HEK293T (cell line): ENCODE measurements around the gene ACCSL.

Experiments used
- CTCF ChIA-PET: fragments of 350-600 bp; formaldehyde crosslinking; extraction: SDS; loops from one replicate; lab custom pipeline; 2021; ENCODE audit warnings: antibody characterized with exemption, inconsistent platforms; lab: Yijun Ruan, JAX
- POLR2A ChIA-PET: fragments of 350-600 bp; formaldehyde crosslinking; extraction: SDS; loops from one replicate; lab custom pipeline; 2020; ENCODE audit warnings: antibody characterized with exemption, inconsistent platforms; lab: Yijun Ruan, JAX
- DNase-seq: peaks from one replicate; pipeline ENCODE4 v3.0.0; 2012; ENCODE audit warnings: mixed read lengths; ENCODE audit errors: extremely low spot score
- ARNT ChIP-seq: fragments of 450-650 bp; IDR thresholded peaks from 2 replicates; pipeline ENCODE4 v1.6.1; 2017; ENCODE audit warnings: mild to moderate bottlenecking
- BHLHE40 ChIP-seq: fragments of 450-650 bp; IDR thresholded peaks from 2 replicates; pipeline ENCODE4 v1.6.1; 2016; ENCODE audit warnings: mild to moderate bottlenecking, moderate library complexity, borderline replicate concordance
- CTBP1 ChIP-seq: fragments of 450-650 bp; IDR thresholded peaks from 2 replicates; pipeline ENCODE4 v1.6.1; 2016; ENCODE audit warnings: borderline replicate concordance
- ELF4 ChIP-seq: fragments of 450-650 bp; IDR thresholded peaks from 2 replicates; pipeline ENCODE4 v1.6.1; 2017; ENCODE audit warnings: antibody characterized with exemption
- FOXA1 ChIP-seq: fragments of 450-650 bp; IDR thresholded peaks from 2 replicates; pipeline ENCODE4 v1.6.1; 2016; ENCODE audit warnings: mild to moderate bottlenecking
- FOXK2 ChIP-seq: fragments of 450-650 bp; IDR thresholded peaks from 2 replicates; pipeline ENCODE4 v1.6.1; 2016; ENCODE audit warnings: mild to moderate bottlenecking
- FOXM1 ChIP-seq: fragments of 450-650 bp; IDR thresholded peaks from 2 replicates; pipeline ENCODE4 v1.6.1; 2017; ENCODE audit warnings: mild to moderate bottlenecking, borderline replicate concordance
- HDGF ChIP-seq: fragments of 450-650 bp; IDR thresholded peaks from 2 replicates; pipeline ENCODE4 v1.6.1; 2017; ENCODE audit warnings: antibody characterized with exemption, borderline replicate concordance
- L3MBTL2 ChIP-seq: fragments of 450-650 bp; conservative IDR thresholded peaks from 2 replicates; pipeline ENCODE4 v1.6.1; 2016; ENCODE audit warnings: mild to moderate bottlenecking
- LEF1 ChIP-seq: fragments of 450-650 bp; IDR thresholded peaks from 2 replicates; pipeline ENCODE4 v1.6.1; 2017; ENCODE audit warnings: mild to moderate bottlenecking, borderline replicate concordance
- NFRKB ChIP-seq: fragments of 450-650 bp; IDR thresholded peaks from 2 replicates; pipeline ENCODE4 v1.6.1; 2016; ENCODE audit warnings: mild to moderate bottlenecking, moderate library complexity
- SP1 ChIP-seq: fragments of 450-650 bp; IDR thresholded peaks from 2 replicates; pipeline ENCODE4 v1.6.1; 2017
- SUZ12 ChIP-seq: fragments of 450-650 bp; IDR thresholded peaks from 2 replicates; pipeline ENCODE4 v1.6.1; 2016; ENCODE audit warnings: mild to moderate bottlenecking
- TARDBP ChIP-seq: fragments of 450-650 bp; IDR thresholded peaks from 2 replicates; pipeline ENCODE4 v1.6.1; 2016
- ZNF384 ChIP-seq: fragments of 450-650 bp; IDR thresholded peaks from 2 replicates; pipeline ENCODE4 v1.6.1; 2016
- TF ChIP-seq, protein P1 (sequence below): fragments of 450-650 bp; IDR thresholded peaks from 2 replicates; pipeline ENCODE4 v1.6.1; 2016

The ACCSL gene

GRCh38 chr11:44005063-44005701, 42.6 kb upstream of the ACCSL start:
- TF ChIP-seq TARDBP = no peak
- TF ChIP-seq SP1 = no peak
- TF ChIP-seq FOXK2 = no peak
- TF ChIP-seq CTBP1 = no peak
- TF ChIP-seq LEF1 = no peak
- TF ChIP-seq ELF4 = no peak
- TF ChIP-seq ARNT = no peak
- TF ChIP-seq HDGF = no peak
- TF ChIP-seq L3MBTL2 = no peak
- TF ChIP-seq, protein P1, sequence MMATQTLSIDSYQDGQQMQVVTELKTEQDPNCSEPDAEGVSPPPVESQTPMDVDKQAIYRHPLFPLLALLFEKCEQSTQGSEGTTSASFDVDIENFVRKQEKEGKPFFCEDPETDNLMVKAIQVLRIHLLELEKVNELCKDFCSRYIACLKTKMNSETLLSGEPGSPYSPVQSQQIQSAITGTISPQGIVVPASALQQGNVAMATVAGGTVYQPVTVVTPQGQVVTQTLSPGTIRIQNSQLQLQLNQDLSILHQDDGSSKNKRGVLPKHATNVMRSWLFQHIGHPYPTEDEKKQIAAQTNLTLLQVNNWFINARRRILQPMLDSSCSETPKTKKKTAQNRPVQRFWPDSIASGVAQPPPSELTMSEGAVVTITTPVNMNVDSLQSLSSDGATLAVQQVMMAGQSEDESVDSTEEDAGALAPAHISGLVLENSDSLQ = no peak
- no peak for TF ChIP-seq BHLHE40
- no peak for TF ChIP-seq FOXA1
- no peak for TF ChIP-seq ZNF384
- TF ChIP-seq SUZ12 = no peak
- TF ChIP-seq NFRKB = no peak
- TF ChIP-seq FOXM1 = no peak
- no peak for DNase-seq
- ChIA-PET CTCF (no interaction called here), POLR2A (no interaction called here)

DNA sequence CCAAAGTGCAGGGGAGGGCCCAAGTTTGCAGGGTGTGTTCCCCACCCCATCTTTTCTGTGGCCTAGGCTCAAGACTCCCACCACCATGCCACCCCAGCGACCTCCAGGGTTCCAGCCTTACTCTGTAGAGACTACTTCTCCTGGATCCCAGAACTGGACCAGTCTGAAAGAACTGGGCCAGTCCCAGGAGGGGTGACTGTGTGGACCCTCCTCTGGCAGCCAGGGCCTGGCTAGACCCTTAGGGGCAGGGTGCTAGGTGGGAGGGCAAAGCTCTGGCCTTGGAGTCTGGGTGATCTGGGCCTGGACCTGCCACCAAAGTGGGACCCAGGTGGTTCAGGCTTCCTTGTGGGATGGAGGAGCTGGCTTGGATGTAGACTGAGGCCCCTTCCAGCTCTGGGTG, 41.8 kb upstream of the ACCSL start:
- CTCF ChIA-PET = no interaction called here
- TF ChIP-seq ELF4 (no peak), ZNF384 (no peak), FOXM1 (no peak), ARNT (no peak), BHLHE40 (no peak)
- no peak for DNase-seq
- POLR2A ChIA-PET = no interaction called here

- no peak for DNase-seq
- ChIA-PET CTCF (interaction anchor here (0.7 kb wide), 1 partner anchor 10 kb away, joined by 3 read pairs; no protein-coding TSS in a partner anchor), POLR2A (no interaction called here)
- TF ChIP-seq SUZ12 (no peak), CTBP1 (no peak), FOXK2 (no peak), FOXM1 (no peak), ELF4 (no peak), FOXA1 (no peak), HDGF (no peak), LEF1 (no peak), SP1 (no peak), L3MBTL2 (no peak), NFRKB (no peak), TARDBP (no peak), ZNF384 (no peak), ARNT (no peak)
- TF ChIP-seq, protein P1 = no peak
These were observed 40.8 kb upstream of the ACCSL start for GRCh38 chr11:44006917-44007361.

- DNase-seq = no peak
- POLR2A ChIA-PET = no interaction called here
- CTCF ChIA-PET = no interaction called here
- TF ChIP-seq SP1 = no peak
- no peak for TF ChIP-seq FOXA1
- TF ChIP-seq FOXM1 = no peak
- TF ChIP-seq BHLHE40 = no peak
- no peak for TF ChIP-seq FOXK2
- TF ChIP-seq LEF1 = no peak
- no peak for TF ChIP-seq ARNT
- no peak for TF ChIP-seq HDGF
- TF ChIP-seq TARDBP = no peak
- no peak for TF ChIP-seq SUZ12
These were observed 40.2 kb upstream of the ACCSL start for GRCh38 chr11:44007481-44008087.

GRCh38 chr11:44008088-44008501, 39.7 kb upstream of the ACCSL start:
- TF ChIP-seq SP1 (no peak), FOXA1 (no peak), LEF1 (no peak), ZNF384 (no peak), FOXK2 (no peak), ELF4 (no peak), TARDBP (no peak)
- POLR2A ChIA-PET = no interaction called here
- CTCF ChIA-PET = no interaction called here
- DNase-seq = no peak

DNA sequence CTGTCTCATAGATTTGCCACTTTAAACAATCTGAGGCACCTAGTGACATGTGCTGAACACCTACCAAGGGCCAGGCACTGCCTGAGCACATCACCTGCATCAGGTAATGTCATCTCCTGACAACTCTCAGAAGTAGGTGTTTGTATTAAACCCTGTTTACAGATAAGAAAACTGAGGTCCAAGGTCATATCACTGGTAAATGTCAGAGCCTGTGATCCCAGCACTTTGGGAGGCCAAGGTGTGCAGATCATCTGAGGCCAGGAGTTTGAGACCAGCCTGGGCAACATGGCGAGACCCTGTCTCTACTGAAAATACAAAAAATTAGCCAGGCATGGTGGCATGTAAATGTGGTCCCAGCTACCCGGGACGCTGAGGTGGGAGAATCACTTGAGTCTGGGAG, 39.1 kb upstream of the ACCSL start:
- no peak for DNase-seq
- POLR2A ChIA-PET = no interaction called here
- CTCF ChIA-PET = no interaction called here
- no peak for TF ChIP-seq SP1
- no peak for TF ChIP-seq CTBP1
- no peak for TF ChIP-seq HDGF
- TF ChIP-seq FOXA1 = no peak
- TF ChIP-seq, protein P1 = no peak
- TF ChIP-seq SUZ12 = no peak
- no peak for TF ChIP-seq TARDBP
